HAP-1 (cell line): Measurements from ENCODE around the gene MTFR1L.
A peak's percentile ranks its signal among the peaks of the same experiment; 100 is the strongest.

Experiments used
- DNase-seq, 2 experiments: peaks; one replicate each; pipeline ENCODE4 v3.0.0-alpha.2; 2016 to 2020; ENCODE audit warnings: low spot score in 2 of 2
- H3K27me3 ChIP-seq: fragments of 250-450 bp; sonication (Bioruptor Pico); 2 replicates; pipeline ENCODE4 v1.5.1; 2020; ENCODE audit warnings: low read depth, mild to moderate bottlenecking, moderate library complexity
- H3K36me3 ChIP-seq: fragments of 250-450 bp; sonication (Bioruptor Pico); replicated peaks from 2 replicates; pipeline ENCODE4 v1.5.1; 2020; ENCODE audit warnings: mild to moderate bottlenecking
- H3K4me1 ChIP-seq: fragments of 250-450 bp; sonication (Bioruptor Pico); 2 replicates; pipeline ENCODE4 v1.5.1; 2020; ENCODE audit warnings: mild to moderate bottlenecking
- H3K4me3 ChIP-seq: fragments of 250-450 bp; sonication (Bioruptor Pico); 2 replicates; pipeline ENCODE4 v1.5.1; 2020; ENCODE audit warnings: mild to moderate bottlenecking, moderate library complexity
- H3K9me3 ChIP-seq: fragments of 250-450 bp; sonication (Bioruptor Pico); 2 replicates; pipeline ENCODE4 v1.5.1; 2020; ENCODE audit warnings: mild to moderate bottlenecking, moderate library complexity
- in situ Hi-C: fragments of 300-500 bp; cut with MboI; formaldehyde crosslinking; loops from 3 replicates; pipeline ENCODE4 v1.14.3; 2020; ENCODE audit warnings: low sequenced_read_pairs, inconsistent platforms, mixed read lengths

Gene MTFR1L

DNA sequence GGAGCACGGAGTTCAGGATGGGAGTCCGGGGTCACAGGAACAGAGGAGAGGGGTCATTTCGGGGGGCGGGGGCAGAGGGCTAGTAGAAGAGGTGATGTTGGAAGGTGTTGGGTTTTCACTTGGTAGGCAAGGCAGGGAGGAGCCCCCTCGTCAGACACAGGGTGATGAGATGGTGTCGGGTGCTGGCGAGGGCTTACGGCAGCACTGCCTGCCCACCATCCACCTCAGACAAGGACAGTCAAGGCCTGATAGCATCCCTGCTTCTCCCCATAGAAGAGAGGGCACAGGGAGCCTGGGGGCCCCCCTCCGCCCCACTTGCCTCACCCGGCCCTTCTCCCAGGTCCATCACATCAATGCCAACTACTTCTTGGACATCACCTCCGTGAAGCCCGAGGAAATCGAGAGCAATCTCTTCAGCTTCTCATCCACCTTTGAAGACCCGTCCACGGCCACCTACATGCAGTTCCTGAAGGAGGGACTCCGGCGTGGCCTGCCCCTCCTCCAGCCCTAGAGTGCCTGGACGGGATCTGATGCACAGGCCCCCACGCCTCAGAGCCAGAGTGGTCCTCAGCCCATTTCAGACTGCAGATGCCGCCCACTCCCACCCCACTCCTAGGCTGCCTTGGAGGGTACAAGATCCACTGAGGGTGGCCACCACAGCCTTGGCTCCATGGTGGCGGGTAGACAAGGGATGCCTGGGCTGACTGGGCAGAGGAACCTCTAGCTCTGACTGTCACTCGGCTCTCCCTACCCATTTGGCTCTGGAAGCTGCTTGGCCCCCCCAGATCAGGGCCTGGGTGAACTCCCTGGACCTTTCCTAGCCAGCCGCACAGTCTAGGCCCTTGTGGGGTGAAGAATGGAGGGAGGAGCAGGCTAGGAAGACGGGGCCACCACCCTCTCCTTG lies 4.3 kb upstream of the MTFR1L start:
- no peak overlapping the region for H3K4me3 ChIP-seq
- in situ Hi-C loops, result loop anchor here (10.0 to 25.0 kb wide), 2 partner anchors 403 to 571 kb away; partner anchors contain the start of genes RHCE and RSRP1
- H3K4me1 ChIP-seq, result peaks cover 7% of the 10 kb centered on the region
- H3K27me3 ChIP-seq, result no peaks in the 10 kb centered on the region
- DNase-seq, result no peak
- H3K9me3 ChIP-seq, result no peaks in the 10 kb centered on the region
- H3K36me3 ChIP-seq, result peaks cover 15% of the 10 kb centered on the region

DNA sequence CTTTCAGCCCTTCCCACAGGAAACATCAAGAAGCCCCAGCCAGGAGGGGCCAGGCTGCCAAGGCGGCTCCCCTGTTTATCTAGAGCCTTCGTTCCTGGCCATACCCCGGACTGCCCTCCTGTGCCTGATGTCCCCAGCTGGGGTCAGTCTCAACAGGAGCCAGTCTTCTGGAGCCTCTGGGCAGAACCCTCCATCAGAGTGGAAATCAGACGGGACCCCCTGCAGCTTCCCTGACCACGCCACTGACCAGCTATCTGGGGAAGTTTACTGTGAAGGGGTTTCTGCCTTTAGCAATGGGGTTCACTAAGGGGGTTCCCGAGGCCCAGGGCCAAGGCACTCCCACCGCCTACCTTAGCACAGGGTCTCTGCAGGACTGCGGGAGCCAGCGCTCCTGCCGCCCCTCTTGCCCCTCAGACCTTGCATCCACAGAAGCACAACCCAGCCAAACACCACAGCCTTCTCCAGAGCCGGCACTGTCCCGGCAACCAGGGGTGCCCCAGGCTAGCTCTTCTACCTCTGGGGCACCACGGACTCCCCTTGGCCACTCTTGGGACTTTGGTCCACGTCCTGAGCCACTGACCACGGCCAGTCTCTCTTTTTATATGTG lies 3.5 kb upstream of the MTFR1L start:
- H3K27me3 ChIP-seq, result no peaks in the 10 kb centered on the region
- H3K9me3 ChIP-seq, result no peaks in the 10 kb centered on the region
- in situ Hi-C loops, result loop anchor here (10.0 to 25.0 kb wide), 2 partner anchors 404 to 571 kb away; partner anchors contain the start of genes RHCE and RSRP1
- DNase-seq, result no peak
- H3K36me3 ChIP-seq, result peaks cover 12% of the 10 kb centered on the region
- no peak overlapping the region for H3K4me3 ChIP-seq
- peaks cover 11% of the 10 kb centered on the region for H3K4me1 ChIP-seq

DNA sequence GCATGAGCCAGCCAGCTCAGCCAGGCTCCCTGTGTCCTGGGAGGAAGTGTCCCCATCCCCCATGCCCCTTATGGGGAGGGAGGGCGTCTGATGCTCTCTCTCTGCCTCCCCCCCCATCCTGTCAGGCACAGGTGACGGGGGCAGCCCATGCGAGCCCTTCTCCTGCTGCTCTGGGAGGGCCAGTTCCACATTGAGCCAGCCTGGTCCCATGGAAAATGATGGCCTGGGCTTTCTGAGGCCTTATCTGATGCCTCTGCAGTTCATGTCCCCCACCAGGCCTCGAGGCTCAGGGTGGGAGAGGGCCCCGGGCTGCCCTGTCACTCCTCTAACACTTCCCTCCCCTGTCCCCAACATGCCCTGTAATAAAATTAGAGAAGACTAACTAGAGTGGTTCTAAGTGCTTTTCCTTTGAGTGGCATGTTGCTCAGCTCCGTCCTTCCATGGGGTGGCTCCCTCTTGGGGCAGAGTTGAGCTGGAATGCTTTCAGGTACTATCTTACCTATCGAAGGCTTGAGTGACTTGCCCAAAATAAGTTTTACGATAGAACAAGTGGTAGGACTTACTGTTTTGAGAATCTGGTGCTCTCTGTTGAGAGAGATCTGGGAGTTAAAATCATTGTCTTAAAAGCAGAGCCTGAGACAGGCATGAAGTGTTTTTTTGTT lies 1.8 kb upstream of the MTFR1L start:
- in situ Hi-C loops, result loop anchor here (10.0 to 25.0 kb wide), 2 partner anchors 406 to 573 kb away; partner anchors contain the start of genes RHCE and RSRP1
- DNase-seq, result no peak
- peaks cover 7% of the 10 kb centered on the region for H3K36me3 ChIP-seq
- no peaks in the 10 kb centered on the region for H3K27me3 ChIP-seq
- no peaks in the 10 kb centered on the region for H3K9me3 ChIP-seq
- H3K4me3 ChIP-seq, result no peak overlapping the region
- peaks cover 17% of the 10 kb centered on the region for H3K4me1 ChIP-seq

DNA sequence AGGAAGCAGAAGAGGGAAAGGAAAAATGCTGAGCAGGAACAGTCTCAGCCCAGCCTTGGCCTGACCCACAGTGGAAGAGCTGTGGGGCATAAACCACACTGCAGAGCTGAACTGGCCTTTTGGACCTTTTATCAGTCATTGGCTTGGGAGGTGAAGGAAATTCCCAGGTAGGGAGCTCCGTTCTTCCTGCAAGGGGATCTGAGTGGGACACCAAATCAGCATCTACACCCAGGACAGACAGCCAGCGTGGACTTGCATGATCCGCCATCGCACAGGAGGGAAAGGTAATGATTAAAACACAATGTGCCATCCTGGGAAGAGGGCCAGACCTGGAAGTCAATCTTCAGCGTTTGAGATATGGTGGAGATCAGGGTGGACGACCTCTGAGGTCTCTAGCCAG lies 1.2 kb upstream of the MTFR1L start:
- Histone ChIP-seq H3K4me3 (peak overlapping the region; percentile 87; the same call in 1 of the 2 replicates), H3K27me3 (no peaks in the 10 kb centered on the region), H3K36me3 (peaks cover 7% of the 10 kb centered on the region), H3K9me3 (no peaks in the 10 kb centered on the region), H3K4me1 (peaks cover 17% of the 10 kb centered on the region)
- no peak for DNase-seq
- in situ Hi-C loops, result loop anchor here (10.0 to 25.0 kb wide), 2 partner anchors 406 to 574 kb away; partner anchors contain the start of genes RHCE and RSRP1

DNA sequence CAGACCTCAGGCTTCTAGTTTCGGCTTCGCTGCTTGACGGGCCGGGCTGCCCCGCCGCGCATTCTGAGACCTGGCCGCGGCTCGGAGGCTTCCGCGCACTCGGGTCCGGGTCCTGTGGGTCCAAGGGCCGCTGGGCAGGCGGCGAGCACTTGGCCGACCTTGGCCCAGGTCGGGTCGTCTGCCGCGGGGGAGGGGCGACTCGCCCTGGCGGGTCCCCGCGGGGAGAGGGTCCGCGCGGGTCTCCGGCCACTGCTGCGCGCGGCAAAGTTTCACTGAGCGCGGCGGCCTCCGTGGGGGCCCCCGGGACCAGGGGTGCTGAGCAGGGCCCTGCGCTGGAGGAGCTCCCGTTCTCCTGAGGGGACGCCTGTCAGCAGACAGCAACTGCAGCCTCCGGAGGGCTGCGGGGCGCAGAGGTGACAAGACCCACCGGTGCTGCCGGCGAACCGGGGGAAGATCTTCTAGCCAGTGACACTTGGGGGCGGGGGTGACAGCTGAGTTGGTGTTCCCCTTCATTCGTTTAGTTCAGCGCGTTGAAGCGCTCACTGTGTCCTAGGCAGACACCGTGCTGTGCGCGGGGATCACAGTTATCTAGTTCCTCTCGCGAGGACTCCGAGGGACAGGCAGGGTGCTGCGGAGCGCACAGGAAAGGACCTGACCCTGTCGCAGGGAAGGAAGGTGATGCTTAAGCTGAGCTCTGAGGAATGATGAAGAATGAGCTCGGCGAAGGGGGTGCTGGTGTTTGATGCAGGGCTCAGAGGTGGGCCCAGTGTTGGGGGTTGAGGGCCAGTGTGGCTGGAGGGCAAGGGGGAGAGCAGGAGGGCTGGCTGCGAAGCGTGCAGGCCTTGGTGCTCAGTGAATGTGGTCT lies 725 bp downstream of the MTFR1L start:
- DNase-seq, result peak; percentile 66 to 75
- in situ Hi-C loops, result loop anchor here (25.0 kb wide), 1 partner anchor 408 kb away; the partner anchor contains the start of gene RHCE
- no peaks in the 10 kb centered on the region for H3K27me3 ChIP-seq
- peaks cover 17% of the 10 kb centered on the region for H3K4me1 ChIP-seq
- peak overlapping the region; percentile 87 for H3K4me3 ChIP-seq
- H3K9me3 ChIP-seq, result no peaks in the 10 kb centered on the region
- peaks cover 13% of the 10 kb centered on the region for H3K36me3 ChIP-seq

DNA sequence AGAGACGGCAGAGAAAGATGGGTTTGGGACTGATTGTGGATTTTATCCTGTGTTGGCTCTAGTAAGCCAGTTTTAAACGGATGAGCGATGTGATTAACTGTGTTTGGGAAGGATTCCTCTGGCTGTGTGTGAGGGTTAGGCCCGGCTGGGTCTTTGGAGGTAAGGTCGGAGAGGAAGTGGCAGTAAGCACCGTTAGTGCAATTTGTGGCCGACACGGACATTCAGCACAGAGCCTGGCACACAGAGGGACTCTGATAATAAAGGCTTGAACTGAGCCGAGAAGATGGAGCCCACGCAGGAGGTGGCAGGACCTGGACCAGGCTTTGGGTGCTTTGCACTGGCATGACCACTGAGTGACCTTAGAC lies 1.3 kb downstream of the MTFR1L start:
- H3K4me3 ChIP-seq, result peak overlapping the region; percentile 87
- H3K36me3 ChIP-seq, result peaks cover 13% of the 10 kb centered on the region
- H3K4me1 ChIP-seq, result peaks cover 17% of the 10 kb centered on the region
- DNase-seq, result no peak
- H3K27me3 ChIP-seq, result no peaks in the 10 kb centered on the region
- in situ Hi-C loops, result loop anchor here (25.0 kb wide), 1 partner anchor 409 kb away; the partner anchor contains the start of gene RHCE
- no peaks in the 10 kb centered on the region for H3K9me3 ChIP-seq

DNA sequence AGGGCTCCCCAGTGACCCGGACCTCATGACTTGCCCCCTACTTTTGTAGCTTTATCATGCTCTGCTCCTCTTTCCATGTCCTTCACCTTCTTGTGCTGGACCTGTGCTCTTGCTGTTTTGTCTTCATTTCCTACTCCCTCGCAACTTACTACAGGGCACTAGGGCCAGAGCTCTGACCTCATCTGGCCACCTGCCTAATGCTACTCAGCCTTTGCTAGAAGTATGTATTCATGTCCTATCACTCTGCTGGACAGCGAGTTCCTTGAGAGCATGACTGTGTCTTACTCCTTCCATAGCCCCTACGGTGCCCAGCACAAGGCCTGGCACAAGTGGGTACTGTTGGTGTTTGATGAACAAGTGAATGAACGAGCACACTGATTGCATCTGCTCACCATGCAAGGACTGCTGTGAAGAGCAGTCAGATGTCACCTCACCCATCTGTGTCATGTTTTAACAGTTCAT lies 1.9 kb downstream of the MTFR1L start:
- peaks cover 17% of the 10 kb centered on the region for H3K4me1 ChIP-seq
- no peak overlapping the region for H3K4me3 ChIP-seq
- DNase-seq, result no peak
- in situ Hi-C loops, result loop anchor here (25.0 kb wide), 1 partner anchor 409 kb away; the partner anchor contains the start of gene RHCE
- no peaks in the 10 kb centered on the region for H3K27me3 ChIP-seq
- H3K9me3 ChIP-seq, result no peaks in the 10 kb centered on the region
- peaks cover 17% of the 10 kb centered on the region for H3K36me3 ChIP-seq

DNA sequence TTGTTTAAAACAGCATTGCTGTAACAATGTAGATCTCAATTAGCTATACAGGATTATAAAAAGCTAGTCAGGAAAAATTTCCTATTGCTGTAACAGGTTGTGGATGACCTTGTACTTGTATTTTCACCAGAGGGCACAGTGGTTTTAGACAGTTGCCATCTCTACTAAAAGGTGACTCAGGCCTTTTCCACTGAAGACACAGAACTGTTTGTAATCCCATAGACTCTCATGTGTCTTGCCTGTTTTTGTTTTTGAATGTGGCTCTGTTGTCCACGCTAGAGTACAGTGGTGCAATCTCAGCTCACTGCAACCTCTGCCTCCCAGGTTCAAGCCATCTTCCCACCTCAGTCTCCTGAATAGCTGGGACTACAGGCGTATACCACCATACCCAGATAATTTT lies 5.9 kb downstream of the MTFR1L start:
- in situ Hi-C loops, result no loop called here
- Histone ChIP-seq H3K27me3 (no peaks in the 10 kb centered on the region), H3K36me3 (peaks cover 45% of the 10 kb centered on the region), H3K4me1 (peaks cover 10% of the 10 kb centered on the region), H3K4me3 (no peak overlapping the region), H3K9me3 (no peaks in the 10 kb centered on the region)
- DNase-seq, result no peak

DNA sequence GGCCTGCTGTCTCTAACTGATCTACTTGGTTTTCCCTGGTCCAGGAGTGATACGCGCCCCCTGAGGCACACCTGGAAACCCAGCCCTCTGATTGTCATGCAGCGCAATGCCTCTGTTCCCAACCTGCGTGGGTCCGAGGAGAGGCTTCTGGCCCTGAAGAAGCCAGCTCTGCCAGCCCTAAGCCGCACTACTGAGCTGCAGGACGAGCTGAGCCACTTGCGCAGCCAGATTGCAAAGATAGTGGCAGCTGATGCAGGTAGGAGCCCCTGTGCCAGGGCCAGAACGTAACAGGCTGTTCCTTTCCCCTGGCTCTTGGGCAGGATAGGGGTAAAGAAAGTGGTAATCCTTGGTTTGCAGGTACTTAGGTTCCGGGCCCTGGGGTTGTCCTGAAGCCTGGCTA lies 6.8 kb downstream of the MTFR1L start:
- H3K27me3 ChIP-seq, result no peaks in the 10 kb centered on the region
- peaks cover 48% of the 10 kb centered on the region for H3K36me3 ChIP-seq
- H3K9me3 ChIP-seq, result no peaks in the 10 kb centered on the region
- peaks cover 2% of the 10 kb centered on the region for H3K4me1 ChIP-seq
- DNase-seq, result no peak
- in situ Hi-C loops, result no loop called here
- no peak overlapping the region for H3K4me3 ChIP-seq

DNA sequence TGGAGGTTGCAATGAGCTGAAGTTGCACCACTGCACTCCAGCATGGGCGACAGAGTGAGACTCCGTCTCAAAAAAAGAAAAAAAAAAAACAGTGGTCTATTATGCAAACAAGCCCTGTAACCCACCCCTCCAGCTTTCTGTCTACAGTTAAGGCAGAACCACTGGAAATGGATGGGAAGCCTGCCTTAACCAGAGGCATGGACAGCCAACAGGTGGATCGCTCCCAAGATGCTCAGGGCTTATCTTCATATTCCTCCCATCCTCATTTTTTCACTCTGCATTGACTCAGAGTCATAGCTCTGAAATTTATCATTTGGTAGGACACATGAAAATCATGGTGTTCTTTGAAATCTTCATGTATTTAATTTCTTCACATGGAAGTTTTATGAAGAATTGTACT lies 8.7 kb downstream of the MTFR1L start:
- H3K4me3 ChIP-seq, result no peak overlapping the region
- no peaks in the 10 kb centered on the region for H3K9me3 ChIP-seq
- DNase-seq, result no peak
- in situ Hi-C loops, result no loop called here
- no peaks in the 10 kb centered on the region for H3K4me1 ChIP-seq
- peaks cover 64% of the 10 kb centered on the region for H3K36me3 ChIP-seq
- no peaks in the 10 kb centered on the region for H3K27me3 ChIP-seq

DNA sequence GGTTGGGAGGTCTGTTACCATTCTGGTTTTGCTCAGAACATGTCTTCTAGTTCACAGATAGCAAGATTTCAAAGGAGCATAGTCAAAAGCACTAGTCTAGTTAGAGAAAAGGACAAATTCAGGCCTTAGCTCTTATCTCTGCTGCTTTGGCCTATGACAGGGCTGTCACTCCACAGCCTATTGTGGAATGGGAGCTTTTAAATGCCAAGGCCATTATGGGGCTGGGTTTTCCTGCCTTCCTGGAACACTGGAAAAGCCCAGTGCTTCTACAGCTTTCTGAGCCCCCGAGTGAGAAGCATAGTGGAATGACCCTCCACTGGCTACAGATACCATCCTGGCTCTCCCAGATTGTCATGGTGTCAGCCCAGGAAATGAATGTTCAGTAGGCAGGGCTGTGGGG lies 9.3 kb downstream of the MTFR1L start:
- Histone ChIP-seq H3K4me3 (no peak overlapping the region), H3K4me1 (no peaks in the 10 kb centered on the region), H3K36me3 (peaks cover 66% of the 10 kb centered on the region), H3K9me3 (no peaks in the 10 kb centered on the region), H3K27me3 (no peaks in the 10 kb centered on the region)
- in situ Hi-C loops, result no loop called here
- no peak for DNase-seq

DNA sequence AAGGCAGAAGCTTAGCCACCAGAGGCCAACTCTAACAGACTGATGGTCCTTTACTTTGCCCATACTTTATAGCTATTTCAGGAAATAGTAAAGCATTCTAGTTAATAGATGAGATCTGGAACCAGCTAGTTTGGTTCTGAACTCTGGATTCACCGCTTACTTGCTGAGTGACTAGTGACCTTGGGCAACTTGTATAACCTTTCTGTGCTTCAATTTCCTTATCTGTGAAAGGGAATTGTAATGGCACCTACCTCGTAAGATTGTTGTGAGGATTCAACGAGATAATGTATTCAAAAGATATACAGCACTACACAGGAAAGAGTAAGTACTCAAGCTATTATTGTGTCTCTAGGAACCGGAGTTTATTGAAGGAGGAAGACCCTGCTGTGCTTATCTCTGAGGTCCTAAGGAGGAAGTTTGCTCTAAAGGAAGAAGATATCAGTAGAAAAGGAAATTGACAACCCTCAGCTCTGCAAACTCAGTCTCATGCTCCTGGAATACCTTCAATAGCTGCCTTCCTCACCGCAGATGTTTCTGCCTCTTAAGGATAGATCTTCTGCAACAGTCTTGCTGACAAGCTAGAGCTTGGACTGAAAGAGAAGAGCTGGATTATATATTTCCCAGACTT lies 11.9 kb downstream of the MTFR1L start:
- DNase-seq, result no peak
- H3K4me1 ChIP-seq, result no peaks in the 10 kb centered on the region
- no peak overlapping the region for H3K4me3 ChIP-seq
- in situ Hi-C loops, result no loop called here
- no peaks in the 10 kb centered on the region for H3K9me3 ChIP-seq
- no peaks in the 10 kb centered on the region for H3K27me3 ChIP-seq
- peaks cover 78% of the 10 kb centered on the region for H3K36me3 ChIP-seq
